Smooth muscle cell (in vitro differentiated cells): ENCODE results near the gene METTL6. TPM values are rescaled to one million over a fixed set of nuclear protein-coding genes. Genes with fewer than 3 reads are reported as not detected.

Experiments
- DNase-seq: peaks from one replicate; lab custom pipeline; 2025; ENCODE audit not compliant: unreplicated experiment; lab: John Stamatoyannopoulos, UW
- H2AFZ ChIP-seq: fragments of 200-600 bp; sonication (generic); 2 replicates; pipeline ENCODE4 v1.6.0; 2016; ENCODE audit warnings: antibody characterized with exemption, low read depth, mild to moderate bottlenecking
- H3F3A ChIP-seq: fragments of 200-600 bp; sonication (generic); 2 replicates; pipeline ENCODE4 v1.6.0; 2017; ENCODE audit warnings: antibody characterized with exemption, low read depth
- H3K27ac ChIP-seq: fragments of 200-600 bp; sonication (generic); 2 replicates; pipeline ENCODE4 v1.5.1; 2016; ENCODE audit warnings: low read depth, mild to moderate bottlenecking
- H3K27me3 ChIP-seq: fragments of 200-600 bp; sonication (generic); 2 replicates; pipeline ENCODE4 v1.6.1; 2016; ENCODE audit warnings: low read depth, mild to moderate bottlenecking
- H3K36me3 ChIP-seq: fragments of 200-600 bp; sonication (generic); 2 replicates; pipeline ENCODE4 v1.5.1; 2016; ENCODE audit warnings: low read depth
- H3K4me1 ChIP-seq: fragments of 200-600 bp; sonication (generic); 2 replicates; pipeline ENCODE4 v1.5.1; 2016; ENCODE audit warnings: low read depth
- H3K4me2 ChIP-seq: fragments of 200-600 bp; sonication (generic); 2 replicates; pipeline ENCODE4 v1.6.0; 2016; ENCODE audit warnings: mild to moderate bottlenecking
- H3K4me3 ChIP-seq: fragments of 200-600 bp; sonication (generic); 2 replicates; pipeline ENCODE4 v1.5.1; 2016; ENCODE audit warnings: mild to moderate bottlenecking
- H3K79me2 ChIP-seq: fragments of 200-600 bp; sonication (generic); 2 replicates; pipeline ENCODE4 v1.6.0; 2016; ENCODE audit warnings: low read depth, mild to moderate bottlenecking
- H3K9ac ChIP-seq: fragments of 200-600 bp; sonication (generic); 2 replicates; pipeline ENCODE4 v1.6.0; 2016; ENCODE audit warnings: low read depth
- H3K9me3 ChIP-seq: fragments of 200-600 bp; sonication (generic); replicated peaks from 2 replicates; pipeline ENCODE4 v1.5.1; 2016; ENCODE audit warnings: low read depth
- H4K20me1 ChIP-seq: fragments of 200-600 bp; sonication (generic); 2 replicates; pipeline ENCODE4 v1.6.0; 2016; ENCODE audit warnings: low read depth
- CTCF ChIP-seq: fragments of 200-600 bp; sonication (generic); IDR thresholded peaks from 2 replicates; pipeline ENCODE4 v1.5.1; 2017; ENCODE audit warnings: borderline replicate concordance, mild to moderate bottlenecking, antibody characterized with exemption; ENCODE audit not compliant: insufficient read depth, poor library complexity, severe bottlenecking
- WGBS: methylation state at CpG from one replicate; pipeline ENCODE4 v1.1.7; 2016; ENCODE audit warnings: low lambda C conversion rate; 5-methylcytosine and 5-hydroxymethylcytosine counted together
- polyA plus RNA-seq: library from polyadenylated mRNA; unstranded; fragments of >200 nt; fragmentation: Nextera tagmentation; extraction: Ambion mirVana; gene quantifications from 2 replicates; pipeline ENCODE4 v1.2.1, GENCODE V29; 2016
- total RNA-seq: library from RNA; depleted of rRNA; stranded (reverse); fragments of >200 nt; gene quantifications from 2 replicates; pipeline ENCODE4 v1.2.3, GENCODE V29; 2014

The METTL6 gene
- total and polyA plus RNA-seq, 2 experiments from 2014 or later = 16.0 to 37.3 TPM

- Histone ChIP-seq H2AFZ (no peak overlapping the region), H3K4me1 (no peaks in the 10 kb centered on the region), H3K79me2 (no peaks in the 10 kb centered on the region), H3K4me2 (no peak overlapping the region), H3K27me3 (no peaks in the 10 kb centered on the region), H3K36me3 (no peaks in the 10 kb centered on the region), H3K9me3 (no peaks in the 10 kb centered on the region), H3K9ac (no peak overlapping the region), H3K27ac (no peak overlapping the region), H3K4me3 (no peak overlapping the region), H4K20me1 (no peaks in the 10 kb centered on the region), H3F3A (no peaks in the 10 kb centered on the region)
- TF ChIP-seq CTCF = peak; percentile 62
- 47% methylated on average over 3 of the region's 3 CpGs for WGBS
- no peak for DNase-seq
These were observed 21.8 kb downstream of the METTL6 start for GRCh38 chr3:15405448-15406050.

- Histone ChIP-seq H3K4me1 (no peaks in the 10 kb centered on the region), H3K36me3 (no peaks in the 10 kb centered on the region), H3K4me2 (no peak overlapping the region), H3K9me3 (no peaks in the 10 kb centered on the region), H3K9ac (no peak overlapping the region), H2AFZ (no peak overlapping the region), H3F3A (no peaks in the 10 kb centered on the region), H3K4me3 (no peak overlapping the region), H3K79me2 (no peaks in the 10 kb centered on the region), H3K27me3 (no peaks in the 10 kb centered on the region), H4K20me1 (no peaks in the 10 kb centered on the region), H3K27ac (no peak overlapping the region)
- 97% methylated on average over 1 of the region's 1 CpG for WGBS
- no peak for TF ChIP-seq CTCF
- DNase-seq = no peak
These were observed 22.6 kb downstream of the METTL6 start for GRCh38 chr3:15404767-15405166.

- no peaks in the 10 kb centered on the region for H3K36me3 ChIP-seq
- H3K27me3 ChIP-seq = no peaks in the 10 kb centered on the region
- no peaks in the 10 kb centered on the region for H4K20me1 ChIP-seq
- 87% methylated on average over 3 of the region's 3 CpGs for WGBS
- H3K9me3 ChIP-seq = no peaks in the 10 kb centered on the region
- no peaks in the 10 kb centered on the region for H3K4me1 ChIP-seq
- H2AFZ ChIP-seq = no peak overlapping the region
- no peaks in the 10 kb centered on the region for H3K79me2 ChIP-seq
- TF ChIP-seq CTCF = no peak
- no peak overlapping the region for H3K9ac ChIP-seq
- no peak overlapping the region for H3K4me3 ChIP-seq
- H3F3A ChIP-seq = no peaks in the 10 kb centered on the region
- H3K27ac ChIP-seq = no peak overlapping the region
- no peak overlapping the region for H3K4me2 ChIP-seq
- no peak for DNase-seq
These were observed 23.4 kb downstream of the METTL6 start for GRCh38 chr3:15403965-15404364.

GRCh38 chr3:15403495-15403894 lies 23.8 kb downstream of the METTL6 start:
- Histone ChIP-seq H3K4me2 (no peak overlapping the region), H3F3A (no peaks in the 10 kb centered on the region), H3K79me2 (no peaks in the 10 kb centered on the region), H4K20me1 (no peaks in the 10 kb centered on the region), H2AFZ (no peak overlapping the region), H3K9me3 (no peaks in the 10 kb centered on the region), H3K4me1 (no peaks in the 10 kb centered on the region), H3K27ac (no peak overlapping the region), H3K36me3 (no peaks in the 10 kb centered on the region), H3K9ac (no peak overlapping the region), H3K27me3 (no peaks in the 10 kb centered on the region), H3K4me3 (no peak overlapping the region)
- no peak for TF ChIP-seq CTCF
- 98% methylated on average over 3 of the region's 3 CpGs for WGBS
- DNase-seq = no peak
